ENCODE results near the gene PTPRK. TPM values are rescaled to one million over a fixed set of nuclear protein-coding genes. Genes with fewer than 3 reads are reported as not detected.

Gene PTPRK
- total RNA-seq, 4 donors from 2014 or later, result 88.0 to 187 (median 136) TPM

GRCh38 chr6:128376952-128377503, 143.4 kb downstream of the PTPRK start:
- H3K27me3 ChIP-seq, result no peaks in the 10 kb centered on the region
- DNase-seq, result no peak
- intact Hi-C loops (cut with DNase I; ENCODE audit: low total_unique reads), result no loop called here
- in situ Hi-C loops (cut with MboI; ENCODE audit: low pct_ligation_motif_present in 1 of 4, low pct_unique_long_range_greater_than_20kb in 1 of 4, low sequenced_read_pairs in 3 of 4), result no loop called here
- H3K9me3 ChIP-seq, result peaks cover 0 to 8% of the 10 kb centered on the region in 2 donors
- H3K27ac ChIP-seq, result no peak overlapping the region
- no peak overlapping the region for H3K4me3 ChIP-seq
- no peaks in the 10 kb centered on the region for H3K4me1 ChIP-seq
- TF ChIP-seq POLR2A (IDR thresholded peaks at IDR 0.05) (no peak), POLR2AphosphoS5 (IDR thresholded peaks at IDR 0.05) (no peak), EP300 (IDR thresholded peaks at IDR 0.05; ENCODE audit: low read depth) (no peak), CTCF (IDR thresholded peaks at IDR 0.05) (no peak)
- peaks cover 0 to 6% (median 2%) of the 10 kb centered on the region in 4 donors for H3K36me3 ChIP-seq
- 91 to 92% methylated on average over 4 of the region's 4 CpGs for WGBS, 2 donors (ENCODE audit: low coverage in 1 of 2)

GRCh38 chr6:128371136-128371535, 149.3 kb downstream of the PTPRK start:
- Histone ChIP-seq H3K27me3 (no peaks in the 10 kb centered on the region), H3K27ac (no peak overlapping the region), H3K9me3 (no peaks in the 10 kb centered on the region), H3K36me3 (no peaks in the 10 kb centered on the region), H3K4me1 (peaks cover 5 to 48% (median 26%) of the 10 kb centered on the region in 4 donors), H3K4me3 (no peak overlapping the region)
- no peak for TF ChIP-seq CTCF (IDR thresholded peaks at IDR 0.05)
- no peak for TF ChIP-seq POLR2AphosphoS5 (IDR thresholded peaks at IDR 0.05)
- TF ChIP-seq POLR2A (IDR thresholded peaks at IDR 0.05), result no peak
- TF ChIP-seq EP300 (IDR thresholded peaks at IDR 0.05; ENCODE audit: low read depth), result no peak
- 74 to 82% methylated on average over 4 of the region's 4 CpGs for WGBS, 2 donors (ENCODE audit: low coverage in 1 of 2)
- intact Hi-C loops (cut with DNase I; ENCODE audit: low total_unique reads) (no loop called here), in situ Hi-C loops (cut with MboI; ENCODE audit: low pct_ligation_motif_present in 1 of 4, low pct_unique_long_range_greater_than_20kb in 1 of 4, low sequenced_read_pairs in 3 of 4) (no loop called here)
- DNase-seq, result no peak

- TF ChIP-seq POLR2AphosphoS5 (IDR thresholded peaks at IDR 0.05) (peak in 2 of 3 donors; percentile 41 to 46), POLR2A (IDR thresholded peaks at IDR 0.05) (no peak), CTCF (IDR thresholded peaks at IDR 0.05) (peak in 1 of 5 experiments; percentile 15)
- no peaks in the 10 kb centered on the region for H3K9me3 ChIP-seq
- no peaks in the 10 kb centered on the region for H3K36me3 ChIP-seq
- intact Hi-C loops (cut with DNase I; ENCODE audit: low total_unique reads), result no loop called here
- 0 to 34% methylated on average over 2 of the region's 2 CpGs for WGBS, 2 donors (ENCODE audit: low coverage in 1 of 2)
- no peak overlapping the region for H3K4me3 ChIP-seq
- H3K27me3 ChIP-seq, result no peaks in the 10 kb centered on the region
- no peak for DNase-seq
- H3K27ac ChIP-seq, result peak overlapping the region in 3 of 4 donors; percentile 51 to 69 (median 57)
- in situ Hi-C loops (cut with MboI; ENCODE audit: low pct_ligation_motif_present in 1 of 4, low pct_unique_long_range_greater_than_20kb in 1 of 4, low sequenced_read_pairs in 3 of 4), result no loop called here
- H3K4me1 ChIP-seq, result peaks cover 5 to 58% (median 28%) of the 10 kb centered on the region in 4 donors
Observed at GRCh38 chr6:128370072-128370471, 150.3 kb downstream of the PTPRK start.

GRCh38 chr6:128368213-128368944, 152.0 kb downstream of the PTPRK start:
- peak overlapping the region; percentile 51 to 69 (median 54) for H3K27ac ChIP-seq
- in situ Hi-C loops (cut with MboI; ENCODE audit: low pct_ligation_motif_present in 1 of 4, low pct_unique_long_range_greater_than_20kb in 1 of 4, low sequenced_read_pairs in 3 of 4) (no loop called here), intact Hi-C loops (cut with DNase I; ENCODE audit: low total_unique reads) (no loop called here)
- DNase-seq, result no peak
- H3K4me3 ChIP-seq, result no peak overlapping the region
- peaks cover 5 to 75% (median 30%) of the 10 kb centered on the region in 4 donors for H3K4me1 ChIP-seq
- 31 to 41% methylated on average over 3 of the region's 3 CpGs for WGBS, 2 donors (ENCODE audit: low coverage in 1 of 2)
- TF ChIP-seq POLR2AphosphoS5 (IDR thresholded peaks at IDR 0.05) (no peak), EP300 (IDR thresholded peaks at IDR 0.05; ENCODE audit: low read depth) (no peak), CTCF (IDR thresholded peaks at IDR 0.05) (no peak), POLR2A (IDR thresholded peaks at IDR 0.05) (no peak)
- no peaks in the 10 kb centered on the region for H3K9me3 ChIP-seq
- no peaks in the 10 kb centered on the region for H3K27me3 ChIP-seq
- H3K36me3 ChIP-seq, result no peaks in the 10 kb centered on the region

Data from transverse colon (tissue), 4 donors.